B cell (primary cell): Measurements from ENCODE around the gene LRRC70.

Source experiments
- EZH2 ChIP-seq: IDR thresholded peaks from 2 replicates; pipeline ENCODE4 v1.6.1; 2012; ENCODE audit warnings: borderline replicate concordance, low read depth, mild to moderate bottlenecking, moderate library complexity, low read length; ENCODE audit not compliant: insufficient read depth, poor library complexity, severe bottlenecking
- TF ChIP-seq, protein P1 (sequence below): fragments of 200-600 bp; IDR thresholded peaks from one replicate; pipeline ENCODE4 v1.8.0; 2022; ENCODE audit warnings: antibody characterized with exemption, mild to moderate bottlenecking

DNA sequence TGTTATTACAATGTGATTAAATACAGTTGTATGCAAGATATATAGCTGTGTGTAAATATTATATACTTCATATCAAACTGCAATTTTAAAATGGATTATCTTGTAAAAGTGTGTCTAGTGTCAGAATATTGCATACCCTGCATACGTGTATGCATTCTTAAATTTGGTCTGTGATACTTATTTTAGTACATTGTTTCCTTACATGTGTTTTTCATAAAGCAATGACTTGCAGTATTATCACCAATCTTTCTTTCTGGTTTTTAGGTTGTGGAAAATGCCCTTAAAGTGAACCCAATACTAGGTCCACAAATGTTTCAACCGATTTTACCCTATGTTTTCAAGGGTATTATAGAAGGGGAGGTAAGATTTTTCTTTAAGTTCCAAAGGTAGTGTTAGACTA, 28.5 kb upstream of the LRRC70 start:
- TF ChIP-seq, protein P1, sequence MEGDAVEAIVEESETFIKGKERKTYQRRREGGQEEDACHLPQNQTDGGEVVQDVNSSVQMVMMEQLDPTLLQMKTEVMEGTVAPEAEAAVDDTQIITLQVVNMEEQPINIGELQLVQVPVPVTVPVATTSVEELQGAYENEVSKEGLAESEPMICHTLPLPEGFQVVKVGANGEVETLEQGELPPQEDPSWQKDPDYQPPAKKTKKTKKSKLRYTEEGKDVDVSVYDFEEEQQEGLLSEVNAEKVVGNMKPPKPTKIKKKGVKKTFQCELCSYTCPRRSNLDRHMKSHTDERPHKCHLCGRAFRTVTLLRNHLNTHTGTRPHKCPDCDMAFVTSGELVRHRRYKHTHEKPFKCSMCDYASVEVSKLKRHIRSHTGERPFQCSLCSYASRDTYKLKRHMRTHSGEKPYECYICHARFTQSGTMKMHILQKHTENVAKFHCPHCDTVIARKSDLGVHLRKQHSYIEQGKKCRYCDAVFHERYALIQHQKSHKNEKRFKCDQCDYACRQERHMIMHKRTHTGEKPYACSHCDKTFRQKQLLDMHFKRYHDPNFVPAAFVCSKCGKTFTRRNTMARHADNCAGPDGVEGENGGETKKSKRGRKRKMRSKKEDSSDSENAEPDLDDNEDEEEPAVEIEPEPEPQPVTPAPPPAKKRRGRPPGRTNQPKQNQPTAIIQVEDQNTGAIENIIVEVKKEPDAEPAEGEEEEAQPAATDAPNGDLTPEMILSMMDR, result no peak
- TF ChIP-seq EZH2, result no peak
